IMR-90 (cell line): ENCODE results near the gene EEPD1. TPM values are rescaled to one million over a fixed set of nuclear protein-coding genes. Genes with fewer than 3 reads are reported as not detected.
"Not testable (repeated sequence)": the region's sequence is repeated elsewhere in the genome, so short reads cannot be mapped to it uniquely, and the experiment has no call there.

ENCODE experiments used
- ATAC-seq: fragments of 200-7000 bp; cut with Tn5 transposase; 2 replicates; pipeline ENCODE4 v1.9.1; 2020; ENCODE audit warnings: low read depth, mild to moderate bottlenecking, moderate library complexity
- BruUV-seq: library from RNA; stranded (reverse); fragments of 400-500 nt; replicated peaks from 2 replicates; lab custom pipeline; 2021; lab: Mats Ljungman, UMichigan
- CTCF ChIA-PET: fragments of 300-600 bp; formaldehyde crosslinking; extraction: SDS; loops from one replicate; lab custom pipeline; 2021; ENCODE audit warnings: antibody characterized with exemption; lab: Yijun Ruan, JAX
- POLR2A ChIA-PET: fragments of 300-600 bp; sonication (Branson Sonifier 250); formaldehyde crosslinking; loops from one replicate; lab custom pipeline; 2022; ENCODE audit warnings: antibody characterized with exemption; ENCODE audit not compliant: unreplicated experiment; lab: Charles Lee
- DNase-seq: peaks from one replicate; pipeline ENCODE4 v3.0.0; 2013
- H2AFZ ChIP-seq: replicated peaks from 2 replicates; pipeline ENCODE3; 2013; ENCODE audit warnings: low read length, mild to moderate bottlenecking; ENCODE audit not compliant: poor library complexity
- H2AK5ac ChIP-seq: 2 replicates; pipeline ENCODE4 v1.6.1; 2013; ENCODE audit warnings: low read depth, low read length, inconsistent platforms
- H2AK9ac ChIP-seq: replicated peaks from 2 replicates; pipeline ENCODE3; 2013; ENCODE audit warnings: mild to moderate bottlenecking, low read depth, low read length, moderate library complexity; ENCODE audit not compliant: poor library complexity
- H2BK120ac ChIP-seq: 2 replicates; pipeline ENCODE4 v1.6.1; 2013; ENCODE audit warnings: low read depth, low read length, inconsistent platforms
- H2BK15ac ChIP-seq: 3 replicates; pipeline ENCODE4 v1.6.1; 2013; ENCODE audit warnings: low read depth, low read length, inconsistent platforms
- H2BK20ac ChIP-seq: 2 replicates; pipeline ENCODE4 v1.6.1; 2013; ENCODE audit warnings: low read depth, mild to moderate bottlenecking, inconsistent platforms, low read length, moderate library complexity
- H2BK5ac ChIP-seq: 2 replicates; pipeline ENCODE4 v1.6.1; 2013; ENCODE audit warnings: mild to moderate bottlenecking, low read depth, low read length, inconsistent platforms; ENCODE audit not compliant: poor library complexity, severe bottlenecking
- H3K14ac ChIP-seq: replicated peaks from 2 replicates; pipeline ENCODE4 v1.6.1; 2013; ENCODE audit warnings: low read depth, low read length, inconsistent platforms
- H3K18ac ChIP-seq: 2 replicates; pipeline ENCODE4 v1.6.1; 2013; ENCODE audit warnings: low read depth, low read length, control low read depth
- H3K23ac ChIP-seq: 2 replicates; pipeline ENCODE4 v1.6.1; 2013; ENCODE audit warnings: low read depth, low read length, inconsistent platforms
- H3K27ac ChIP-seq: 2 replicates; pipeline ENCODE4 v1.5.1; 2013; ENCODE audit warnings: mild to moderate bottlenecking, control low read depth, low read length; ENCODE audit not compliant: insufficient read depth
- H3K27me3 ChIP-seq: 2 replicates; pipeline ENCODE4 v1.6.1; 2013; ENCODE audit warnings: low read length; ENCODE audit not compliant: control insufficient read depth, insufficient read depth
- H3K36me3 ChIP-seq: 2 replicates; pipeline ENCODE4 v1.6.1; 2013; ENCODE audit warnings: low read length, mixed read lengths; ENCODE audit not compliant: control insufficient read depth, insufficient read depth
- H3K4ac ChIP-seq: 2 replicates; pipeline ENCODE4 v1.6.1; 2013; ENCODE audit warnings: low read depth, low read length, inconsistent platforms
- H3K4me1 ChIP-seq: 2 replicates; pipeline ENCODE4 v1.6.1; 2013; ENCODE audit warnings: low read length, mixed read lengths; ENCODE audit not compliant: control insufficient read depth, insufficient read depth
- H3K4me2 ChIP-seq: 2 replicates; pipeline ENCODE4 v1.6.1; 2013; ENCODE audit warnings: low read depth, mild to moderate bottlenecking, control low read depth, low read length, moderate library complexity
- H3K4me3 ChIP-seq: 2 replicates; pipeline ENCODE4 v1.5.1; 2013; ENCODE audit warnings: low read depth, mild to moderate bottlenecking, control low read depth, low read length, moderate library complexity; ENCODE audit not compliant: insufficient read depth
- H3K56ac ChIP-seq: 2 replicates; pipeline ENCODE4 v1.6.1; 2013; ENCODE audit warnings: low read length, inconsistent platforms; ENCODE audit not compliant: insufficient read depth; ENCODE audit errors: extremely low read depth
- H3K79me1 ChIP-seq, 2 experiments: 2 replicates each; pipeline ENCODE4 v1.6.1; 2013; ENCODE audit warnings: low read length in 2 of 2, inconsistent platforms in 1 of 2, low read depth in 1 of 2
- H3K9ac ChIP-seq: 2 replicates; pipeline ENCODE4 v1.6.1; 2013; ENCODE audit warnings: low read depth, low read length, control low read depth
- H3K9me1 ChIP-seq: 2 replicates; pipeline ENCODE4 v1.6.1; 2013; ENCODE audit warnings: low read length, inconsistent platforms; ENCODE audit not compliant: insufficient read depth
- H3K9me3 ChIP-seq: 2 replicates; pipeline ENCODE4 v1.6.1; 2013; ENCODE audit warnings: low read length; ENCODE audit not compliant: control insufficient read depth, insufficient read depth
- H4K20me1 ChIP-seq: 2 replicates; pipeline ENCODE4 v1.6.1; 2013; ENCODE audit warnings: low read length, inconsistent platforms; ENCODE audit not compliant: insufficient read depth
- H4K5ac ChIP-seq: 2 replicates; pipeline ENCODE4 v1.6.1; 2013; ENCODE audit warnings: mild to moderate bottlenecking, low read depth, low read length, control low read depth
- H4K8ac ChIP-seq, 2 experiments: 2 replicates each; pipeline ENCODE4 v1.6.1; 2013; ENCODE audit warnings: low read depth in 2 of 2, low read length in 2 of 2, control low read depth in 1 of 2, inconsistent platforms in 1 of 2
- H4K91ac ChIP-seq: 2 replicates; pipeline ENCODE4 v1.6.1; 2013; ENCODE audit warnings: low read depth, low read length, inconsistent platforms; ENCODE audit not compliant: insufficient read depth
- whole genome bisulfite sequencing, 2 experiments: methylation state at CpG; one replicate each; pipeline versions ENCODE4 v1.1.5 to v1.1.7; 2013; ENCODE audit warnings: missing lambda C conversion rate in 2 of 2; ENCODE audit not compliant: insufficient read length in 1 of 2; ENCODE audit errors: extremely low coverage in 2 of 2; 5-methylcytosine and 5-hydroxymethylcytosine counted together
- dilution Hi-C: fragments of 300-500 bp; cut with HindIII; formaldehyde crosslinking; loops from one replicate; pipeline ENCODE4 v1.14.3; 2018; ENCODE audit warnings: low sequenced_read_pairs; ENCODE audit not compliant: unreplicated experiment
- in situ Hi-C: fragments of 300-500 bp; cut with MboI; formaldehyde crosslinking; loops from 3 replicates; pipeline ENCODE4 v1.14.3; 2019; ENCODE audit warnings: low sequenced_read_pairs, inconsistent platforms, mixed read lengths
- intact Hi-C: fragments of 100-400 bp; cut with micrococcal nuclease; formaldehyde crosslinking; loops from 2 replicates; pipeline ENCODE4 v1.10.0; 2022
- polyA plus RNA-seq, 3 experiments: library from polyadenylated mRNA; depleted of rRNA; stranded (reverse); fragments of >200 nt; gene quantifications; 2 replicates each; pipeline ENCODE4 v1.2.3, GENCODE V29; 2012; ENCODE audit warnings: low replicate concordance in 1 of 3
- total RNA-seq: library from RNA; depleted of rRNA; stranded (reverse); fragments of >200 nt; gene quantifications from 2 replicates; pipeline ENCODE4 v1.2.3, GENCODE V29; 2012

The EEPD1 gene
- total and polyA plus RNA-seq, 2 of the 4 experiments (the other 2 are of a cell fraction): 7.3 to 15.2 TPM

GRCh38 chr7:36149240-36149639, 3.8 kb upstream of the EEPD1 start:
- WGBS, 2 experiments: no CpG with 5 or more reads among the region's 2 CpGs
- H3K4me1 ChIP-seq, H4K5ac ChIP-seq, H3K18ac ChIP-seq, H3K56ac ChIP-seq, H3K27ac ChIP-seq, H3K4me3 ChIP-seq, intact Hi-C loops, CTCF ChIA-PET, dilution Hi-C loops, H3K9me1 ChIP-seq, H3K23ac ChIP-seq, H3K9ac ChIP-seq, H3K27me3 ChIP-seq, H3K4ac ChIP-seq, H4K20me1 ChIP-seq, DNase-seq, H3K9me3 ChIP-seq, H3K4me2 ChIP-seq, BruUV-seq, H4K8ac ChIP-seq, POLR2A ChIA-PET, H2BK15ac ChIP-seq, in situ Hi-C loops, H2BK120ac ChIP-seq, H2AK9ac ChIP-seq, H3K14ac ChIP-seq, ATAC-seq, H4K91ac ChIP-seq, H2AFZ ChIP-seq, H2AK5ac ChIP-seq, H2BK5ac ChIP-seq, H3K36me3 ChIP-seq, H3K79me1 ChIP-seq, H2BK20ac ChIP-seq: not testable (repeated sequence)
